Measurements from ENCODE around the gene IPPK. TPM values are rescaled to one million over a fixed set of nuclear protein-coding genes. Genes with fewer than 3 reads are reported as not detected.

Gene IPPK
- total and polyA plus RNA-seq, 12 donors = 5.2 to 17.8 (median 8.3) TPM

DNA sequence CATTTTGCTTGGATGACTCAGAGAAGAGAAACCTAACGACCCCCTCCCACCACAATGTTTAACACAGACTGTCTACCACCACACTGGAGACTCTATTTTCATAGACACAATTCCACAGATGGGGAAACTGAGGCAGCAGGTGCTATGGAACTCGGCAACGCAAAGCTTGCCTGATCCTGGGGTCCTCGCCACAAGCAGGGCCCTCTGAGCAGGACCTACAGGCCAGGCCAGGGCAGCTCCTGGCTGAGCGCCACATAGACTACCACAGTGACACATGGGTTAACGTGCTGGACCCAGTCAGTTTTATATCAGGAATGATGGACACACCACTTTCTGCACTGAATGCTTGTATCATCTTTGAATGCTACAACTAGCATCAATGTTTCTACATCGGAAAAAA, 11.8 kb downstream of the IPPK start:
- no peak for ATAC-seq
- Histone ChIP-seq H3K27ac (no peak overlapping the region), H3K9me3 (no peaks in the 10 kb centered on the region), H3K27me3 (no peaks in the 10 kb centered on the region), H3K36me3 (peaks cover 0 to 67% (median 4%) of the 10 kb centered on the region in 9 donors), H3K4me3 (no peak overlapping the region), H3K4me1 (peaks cover 0 to 34% (median 7%) of the 10 kb centered on the region in 9 donors)
- no peak for DNase-seq
- 96 to 98% methylated on average over 7 of the region's 7 CpGs for WGBS, 2 donors
- intact Hi-C loops (cut with DNase I) = no loop called here
- TF ChIP-seq, protein P1, sequence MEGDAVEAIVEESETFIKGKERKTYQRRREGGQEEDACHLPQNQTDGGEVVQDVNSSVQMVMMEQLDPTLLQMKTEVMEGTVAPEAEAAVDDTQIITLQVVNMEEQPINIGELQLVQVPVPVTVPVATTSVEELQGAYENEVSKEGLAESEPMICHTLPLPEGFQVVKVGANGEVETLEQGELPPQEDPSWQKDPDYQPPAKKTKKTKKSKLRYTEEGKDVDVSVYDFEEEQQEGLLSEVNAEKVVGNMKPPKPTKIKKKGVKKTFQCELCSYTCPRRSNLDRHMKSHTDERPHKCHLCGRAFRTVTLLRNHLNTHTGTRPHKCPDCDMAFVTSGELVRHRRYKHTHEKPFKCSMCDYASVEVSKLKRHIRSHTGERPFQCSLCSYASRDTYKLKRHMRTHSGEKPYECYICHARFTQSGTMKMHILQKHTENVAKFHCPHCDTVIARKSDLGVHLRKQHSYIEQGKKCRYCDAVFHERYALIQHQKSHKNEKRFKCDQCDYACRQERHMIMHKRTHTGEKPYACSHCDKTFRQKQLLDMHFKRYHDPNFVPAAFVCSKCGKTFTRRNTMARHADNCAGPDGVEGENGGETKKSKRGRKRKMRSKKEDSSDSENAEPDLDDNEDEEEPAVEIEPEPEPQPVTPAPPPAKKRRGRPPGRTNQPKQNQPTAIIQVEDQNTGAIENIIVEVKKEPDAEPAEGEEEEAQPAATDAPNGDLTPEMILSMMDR (IDR thresholded peaks at IDR 0.05) = no peak

DNA sequence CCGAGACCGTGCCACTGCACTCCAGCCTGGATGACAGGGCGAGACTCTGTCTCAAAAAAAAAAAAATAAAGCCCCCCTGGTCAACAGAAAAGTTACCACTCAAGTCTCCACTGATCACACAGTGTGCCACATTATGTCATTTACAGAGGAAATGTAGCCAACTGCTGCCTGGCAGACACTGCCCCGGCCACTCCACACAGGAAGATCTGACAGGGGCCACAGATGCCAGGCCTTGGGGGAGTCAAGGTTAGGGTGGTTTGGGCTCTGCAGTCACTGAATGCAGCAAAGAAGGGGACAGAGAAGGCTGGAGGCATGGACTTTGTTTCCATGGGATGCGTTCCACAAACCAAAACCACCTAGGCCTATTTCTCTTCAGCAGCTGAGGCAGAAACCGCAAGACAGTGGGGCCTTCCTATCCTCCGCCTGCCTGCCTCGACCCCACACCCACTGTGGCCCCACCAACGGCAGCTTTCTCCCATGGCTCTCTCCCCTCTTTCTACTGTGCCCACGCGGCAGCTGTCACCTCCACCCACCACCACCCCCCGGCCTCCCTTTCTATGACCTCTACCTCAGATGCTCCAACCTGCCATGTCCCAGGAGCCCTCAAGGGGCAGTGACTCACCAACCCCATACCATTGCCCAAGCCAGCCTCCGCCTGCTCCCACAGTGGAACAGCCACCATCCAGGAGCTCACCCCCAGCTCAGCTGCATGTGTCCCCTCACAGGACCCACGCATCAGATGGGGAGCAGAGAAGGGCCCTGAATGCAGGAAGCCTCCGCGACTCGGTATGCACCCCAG, 12.4 kb downstream of the IPPK start:
- DNase-seq = no peak
- 90 to 92% methylated on average over 17 of the region's 17 CpGs for WGBS, 2 donors

DNA sequence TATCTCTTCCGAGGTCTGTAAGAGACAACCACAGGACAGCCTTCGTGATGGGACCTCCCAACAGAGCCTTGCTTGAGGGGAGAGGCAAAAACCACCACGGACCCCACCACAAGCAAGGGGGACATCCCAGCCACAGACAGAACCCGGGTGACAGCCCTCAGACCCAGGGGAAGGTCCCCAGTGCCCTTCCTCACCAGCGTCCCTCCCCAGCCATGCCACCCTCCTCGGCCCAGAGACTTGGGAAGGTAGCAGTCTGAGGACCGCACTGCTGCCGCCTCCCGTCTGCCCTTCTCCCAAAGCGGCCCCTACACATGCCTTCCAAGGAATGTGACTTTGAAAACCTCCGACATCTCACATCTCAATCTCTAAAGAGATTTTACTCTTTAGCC, 13.4 kb downstream of the IPPK start:
- TF ChIP-seq, protein P1 (IDR thresholded peaks at IDR 0.05) = no peak
- intact Hi-C loops (cut with DNase I) = no loop called here
- H3K27me3 ChIP-seq = no peaks in the 10 kb centered on the region
- 91 to 94% methylated on average over 11 of the region's 11 CpGs for WGBS, 2 donors
- H3K36me3 ChIP-seq = peaks cover 0 to 72% (median 4%) of the 10 kb centered on the region in 9 donors
- no peak for DNase-seq
- no peak overlapping the region for H3K4me3 ChIP-seq
- peaks cover 0 to 35% (median 7%) of the 10 kb centered on the region in 9 donors for H3K4me1 ChIP-seq
- no peak overlapping the region for H3K27ac ChIP-seq
- no peaks in the 10 kb centered on the region for H3K9me3 ChIP-seq
- no peak for ATAC-seq

More for the DNA sequence above, 12.4 kb downstream of the IPPK start:
- Histone ChIP-seq H3K36me3 (peaks cover 0 to 69% (median 4%) of the 10 kb centered on the region in 9 donors), H3K9me3 (no peaks in the 10 kb centered on the region), H3K4me3 (no peak overlapping the region), H3K27ac (no peak overlapping the region), H3K4me1 (peaks cover 0 to 34% (median 7%) of the 10 kb centered on the region in 9 donors), H3K27me3 (no peaks in the 10 kb centered on the region)
- peak in 1 of 8 donors; percentile 48 for ATAC-seq
- intact Hi-C loops (cut with DNase I) = no loop called here
- TF ChIP-seq, protein P1 (IDR thresholded peaks at IDR 0.05) = no peak

DNA sequence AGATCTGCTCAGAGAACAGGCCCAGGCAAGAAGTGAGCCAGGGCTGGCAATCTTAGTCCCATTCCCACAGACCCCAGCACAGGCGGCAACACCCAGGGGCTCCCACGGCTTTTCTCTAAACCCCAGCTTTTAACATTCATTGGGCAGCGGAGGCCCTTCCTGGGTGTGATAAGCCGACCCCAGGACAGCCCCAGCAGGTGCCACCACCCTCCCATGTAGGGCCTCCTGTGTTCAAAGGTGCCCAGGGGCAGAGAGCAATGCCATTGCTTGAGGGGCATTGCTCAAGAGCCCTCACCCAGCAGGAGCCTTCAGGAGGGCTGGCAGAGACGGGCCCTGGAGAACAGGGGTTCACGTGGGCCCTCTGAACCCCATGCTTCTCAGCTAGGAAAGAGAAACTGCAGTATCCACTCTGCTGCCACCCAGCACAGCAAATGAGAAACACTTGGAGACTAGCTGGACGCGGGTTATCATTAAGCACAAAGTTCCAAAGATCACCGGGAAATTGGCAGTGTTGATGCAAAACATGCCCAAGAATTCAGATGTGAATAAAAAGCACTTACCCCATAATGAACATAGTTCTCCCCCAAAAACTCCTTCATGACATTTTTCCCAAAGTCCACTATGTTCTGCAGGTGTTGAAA, 13.9 kb downstream of the IPPK start:
- Histone ChIP-seq H3K4me1 (peaks cover 0 to 36% (median 8%) of the 10 kb centered on the region in 9 donors), H3K27me3 (no peaks in the 10 kb centered on the region), H3K4me3 (no peak overlapping the region), H3K27ac (no peak overlapping the region), H3K9me3 (no peaks in the 10 kb centered on the region), H3K36me3 (peaks cover 0 to 76% (median 4%) of the 10 kb centered on the region in 9 donors)
- DNase-seq (no peak), ATAC-seq (no peak)
- intact Hi-C loops (cut with DNase I) = no loop called here
- 91 to 94% methylated on average over 9 of the region's 9 CpGs for WGBS, 2 donors
- TF ChIP-seq, protein P1 (IDR thresholded peaks at IDR 0.05) = no peak

Measured in heart right ventricle (tissue), 16 donors.